ENCODE measurements around the gene DTNA.

Gene DTNA

GRCh38 chr18:34864836-34865497 is 154.9 kb downstream of the DTNA start:
- Histone ChIP-seq H3K18ac (ENCODE audit: low read depth in 1 of 2, low read length in 2 of 2) (no peak overlapping the region), H3K4ac (ENCODE audit: low read depth in 1 of 2, low read length in 2 of 2) (no peak overlapping the region), H3K23ac (ENCODE audit: low read length in 2 of 2) (no peak overlapping the region), H2BK12ac (ENCODE audit: low read length in 2 of 2) (no peak overlapping the region), H3K9ac (ENCODE audit: low read length) (no peak overlapping the region), H2AFZ (ENCODE audit: low read depth, low read length) (no peak overlapping the region), H3K4me3 (ENCODE audit: insufficient read depth in 1 of 2, low read depth in 1 of 2, low read length in 2 of 2) (no peak overlapping the region), H3K4me1 (ENCODE audit: control insufficient read depth, insufficient read depth, low read depth, low read length) (no peaks in the 10 kb centered on the region), H3K4me2 (ENCODE audit: low read length, poor library complexity, severe bottlenecking) (no peak overlapping the region), H3K36me3 (ENCODE audit: control insufficient read depth in 1 of 2, insufficient read depth in 2 of 2, low read depth in 1 of 2, low read length in 2 of 2) (peaks cover 0 to 61% of the 10 kb centered on the region in 2 experiments), H2BK15ac (ENCODE audit: low read depth, poor library complexity, severe bottlenecking) (no peak overlapping the region), H3K27me3 (ENCODE audit: control insufficient read depth in 1 of 2, insufficient read depth in 1 of 2, low read length in 2 of 2) (no peaks in the 10 kb centered on the region), H2BK120ac (ENCODE audit: low read depth, low read length) (no peak overlapping the region), H4K91ac (ENCODE audit: low read length) (no peak overlapping the region), H3K14ac (ENCODE audit: low read length in 2 of 2) (no peak overlapping the region), H3K79me1 (replicated peaks; ENCODE audit: low read length, poor library complexity, severe bottlenecking) (no peaks in the 10 kb centered on the region), H3K27ac (ENCODE audit: low read length, poor library complexity, severe bottlenecking) (no peak overlapping the region), H3K9me3 (ENCODE audit: control insufficient read depth, low read length) (no peaks in the 10 kb centered on the region), H2BK5ac (ENCODE audit: low read depth, low read length, poor library complexity, severe bottlenecking) (no peak overlapping the region), H4K8ac (ENCODE audit: low read length) (no peak overlapping the region), H2AK5ac (ENCODE audit: low read length, severe bottlenecking) (no peak overlapping the region)
- no peak for DNase-seq
- WGBS: 92% methylated on average over 3 of the region's 3 CpGs

DNA sequence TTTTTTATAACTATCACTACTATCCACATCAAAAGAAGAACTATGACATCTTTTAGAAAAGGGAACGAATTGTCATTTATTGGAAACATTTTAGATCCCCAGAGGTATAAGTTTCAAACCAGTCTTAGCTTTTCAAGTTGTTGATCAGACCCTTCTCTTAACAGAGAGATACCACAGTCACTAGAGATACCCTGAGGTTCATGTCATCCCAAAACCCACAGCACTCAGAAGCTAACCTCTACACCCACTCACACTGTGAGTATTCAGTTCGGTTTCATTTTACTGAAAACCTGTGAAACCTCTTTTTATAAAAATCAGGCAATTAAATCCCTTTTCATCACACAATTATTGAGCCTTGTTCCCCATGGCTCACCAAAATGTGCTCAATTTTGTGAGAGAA is 156.2 kb downstream of the DTNA start:
- no peak overlapping the region for H2AFZ ChIP-seq (ENCODE audit: low read depth, low read length)
- no peak overlapping the region for H3K18ac ChIP-seq (ENCODE audit: low read depth in 1 of 2, low read length in 2 of 2)
- H2AK5ac ChIP-seq (ENCODE audit: low read length, severe bottlenecking): no peak overlapping the region
- H3K79me1 ChIP-seq (replicated peaks; ENCODE audit: low read length, poor library complexity, severe bottlenecking): no peaks in the 10 kb centered on the region
- H3K4ac ChIP-seq (ENCODE audit: low read depth in 1 of 2, low read length in 2 of 2): no peak overlapping the region
- no peak overlapping the region for H3K4me2 ChIP-seq (ENCODE audit: low read length, poor library complexity, severe bottlenecking)
- 97% methylated on average over 2 of the region's 2 CpGs for WGBS
- H2BK12ac ChIP-seq (ENCODE audit: low read length in 2 of 2): no peak overlapping the region
- peaks cover 2% of the 10 kb centered on the region for H3K4me1 ChIP-seq (ENCODE audit: control insufficient read depth, insufficient read depth, low read depth, low read length)
- H2BK15ac ChIP-seq (ENCODE audit: low read depth, poor library complexity, severe bottlenecking): no peak overlapping the region
- H3K9ac ChIP-seq (ENCODE audit: low read length): no peak overlapping the region
- no peak overlapping the region for H4K8ac ChIP-seq (ENCODE audit: low read length)
- H3K9me3 ChIP-seq (ENCODE audit: control insufficient read depth, low read length): no peaks in the 10 kb centered on the region
- no peaks in the 10 kb centered on the region for H3K27me3 ChIP-seq (ENCODE audit: control insufficient read depth in 1 of 2, insufficient read depth in 1 of 2, low read length in 2 of 2)
- H3K4me3 ChIP-seq (ENCODE audit: insufficient read depth in 1 of 2, low read depth in 1 of 2, low read length in 2 of 2): no peak overlapping the region
- no peak overlapping the region for H3K23ac ChIP-seq (ENCODE audit: low read length in 2 of 2)
- no peak overlapping the region for H4K91ac ChIP-seq (ENCODE audit: low read length)
- DNase-seq: no peak
- no peak overlapping the region for H3K27ac ChIP-seq (ENCODE audit: low read length, poor library complexity, severe bottlenecking)
- H2BK120ac ChIP-seq (ENCODE audit: low read depth, low read length): no peak overlapping the region
- peaks cover 0 to 53% of the 10 kb centered on the region in 2 experiments for H3K36me3 ChIP-seq (ENCODE audit: control insufficient read depth in 1 of 2, insufficient read depth in 2 of 2, low read depth in 1 of 2, low read length in 2 of 2)
- no peak overlapping the region for H2BK5ac ChIP-seq (ENCODE audit: low read depth, low read length, poor library complexity, severe bottlenecking)
- H3K14ac ChIP-seq (ENCODE audit: low read length in 2 of 2): no peak overlapping the region

- Histone ChIP-seq H3K4me3 (ENCODE audit: insufficient read depth in 1 of 2, low read depth in 1 of 2, low read length in 2 of 2) (no peak overlapping the region), H2AK5ac (ENCODE audit: low read length, severe bottlenecking) (no peak overlapping the region), H3K4me1 (ENCODE audit: control insufficient read depth, insufficient read depth, low read depth, low read length) (peaks cover 5% of the 10 kb centered on the region), H2BK5ac (ENCODE audit: low read depth, low read length, poor library complexity, severe bottlenecking) (no peak overlapping the region), H3K23ac (ENCODE audit: low read length in 2 of 2) (no peak overlapping the region), H3K9me3 (ENCODE audit: control insufficient read depth, low read length) (no peaks in the 10 kb centered on the region), H4K91ac (ENCODE audit: low read length) (no peak overlapping the region), H3K4ac (ENCODE audit: low read depth in 1 of 2, low read length in 2 of 2) (no peak overlapping the region), H3K14ac (ENCODE audit: low read length in 2 of 2) (no peak overlapping the region), H2BK120ac (ENCODE audit: low read depth, low read length) (no peak overlapping the region), H3K79me1 (replicated peaks; ENCODE audit: low read length, poor library complexity, severe bottlenecking) (no peaks in the 10 kb centered on the region), H3K27me3 (ENCODE audit: control insufficient read depth in 1 of 2, insufficient read depth in 1 of 2, low read length in 2 of 2) (no peaks in the 10 kb centered on the region), H2AFZ (ENCODE audit: low read depth, low read length) (no peak overlapping the region), H3K27ac (ENCODE audit: low read length, poor library complexity, severe bottlenecking) (no peak overlapping the region), H3K9ac (ENCODE audit: low read length) (no peak overlapping the region), H3K18ac (ENCODE audit: low read depth in 1 of 2, low read length in 2 of 2) (no peak overlapping the region), H2BK15ac (ENCODE audit: low read depth, poor library complexity, severe bottlenecking) (no peak overlapping the region), H3K4me2 (ENCODE audit: low read length, poor library complexity, severe bottlenecking) (no peak overlapping the region), H4K8ac (ENCODE audit: low read length) (no peak overlapping the region), H2BK12ac (ENCODE audit: low read length in 2 of 2) (no peak overlapping the region), H3K36me3 (ENCODE audit: control insufficient read depth in 1 of 2, insufficient read depth in 2 of 2, low read depth in 1 of 2, low read length in 2 of 2) (peaks cover 0 to 53% of the 10 kb centered on the region in 2 experiments)
- peak; percentile 43 for DNase-seq
- 56% methylated on average over 4 of the region's 4 CpGs for WGBS
Observed at GRCh38 chr18:34866739-34867138, 156.6 kb downstream of the DTNA start.

- no peak overlapping the region for H3K18ac ChIP-seq (ENCODE audit: low read depth in 1 of 2, low read length in 2 of 2)
- H4K91ac ChIP-seq (ENCODE audit: low read length): no peak overlapping the region
- H3K4me3 ChIP-seq (ENCODE audit: insufficient read depth in 1 of 2, low read depth in 1 of 2, low read length in 2 of 2): no peak overlapping the region
- no peak overlapping the region for H2AK5ac ChIP-seq (ENCODE audit: low read length, severe bottlenecking)
- H2BK120ac ChIP-seq (ENCODE audit: low read depth, low read length): no peak overlapping the region
- no peaks in the 10 kb centered on the region for H3K27me3 ChIP-seq (ENCODE audit: control insufficient read depth in 1 of 2, insufficient read depth in 1 of 2, low read length in 2 of 2)
- no peak overlapping the region for H4K8ac ChIP-seq (ENCODE audit: low read length)
- H3K36me3 ChIP-seq (ENCODE audit: control insufficient read depth in 1 of 2, insufficient read depth in 2 of 2, low read depth in 1 of 2, low read length in 2 of 2): peaks cover 0 to 53% of the 10 kb centered on the region in 2 experiments
- no peak overlapping the region for H2BK12ac ChIP-seq (ENCODE audit: low read length in 2 of 2)
- H2AFZ ChIP-seq (ENCODE audit: low read depth, low read length): no peak overlapping the region
- DNase-seq: peak; percentile 31
- no peak overlapping the region for H2BK15ac ChIP-seq (ENCODE audit: low read depth, poor library complexity, severe bottlenecking)
- peaks cover 5% of the 10 kb centered on the region for H3K4me1 ChIP-seq (ENCODE audit: control insufficient read depth, insufficient read depth, low read depth, low read length)
- peak overlapping the region; percentile 8 for H3K9ac ChIP-seq (ENCODE audit: low read length)
- no peaks in the 10 kb centered on the region for H3K79me1 ChIP-seq (replicated peaks; ENCODE audit: low read length, poor library complexity, severe bottlenecking)
- 64% methylated on average over 7 of the region's 7 CpGs for WGBS
- H3K23ac ChIP-seq (ENCODE audit: low read length in 2 of 2): no peak overlapping the region
- H3K14ac ChIP-seq (ENCODE audit: low read length in 2 of 2): no peak overlapping the region
- no peak overlapping the region for H2BK5ac ChIP-seq (ENCODE audit: low read depth, low read length, poor library complexity, severe bottlenecking)
- no peak overlapping the region for H3K4ac ChIP-seq (ENCODE audit: low read depth in 1 of 2, low read length in 2 of 2)
- no peaks in the 10 kb centered on the region for H3K9me3 ChIP-seq (ENCODE audit: control insufficient read depth, low read length)
- H3K27ac ChIP-seq (ENCODE audit: low read length, poor library complexity, severe bottlenecking): no peak overlapping the region
- H3K4me2 ChIP-seq (ENCODE audit: low read length, poor library complexity, severe bottlenecking): no peak overlapping the region
Observed at GRCh38 chr18:34867520-34867919, 157.4 kb downstream of the DTNA start.
